ENCODE measurements around the gene ZNF516. TPM values are rescaled to one million over a fixed set of nuclear protein-coding genes. Genes with fewer than 3 reads are reported as not detected.

ZNF516 gene
- total and polyA plus RNA-seq, 7 donors = 2.4 to 20.6 (median 9.6) TPM

DNA sequence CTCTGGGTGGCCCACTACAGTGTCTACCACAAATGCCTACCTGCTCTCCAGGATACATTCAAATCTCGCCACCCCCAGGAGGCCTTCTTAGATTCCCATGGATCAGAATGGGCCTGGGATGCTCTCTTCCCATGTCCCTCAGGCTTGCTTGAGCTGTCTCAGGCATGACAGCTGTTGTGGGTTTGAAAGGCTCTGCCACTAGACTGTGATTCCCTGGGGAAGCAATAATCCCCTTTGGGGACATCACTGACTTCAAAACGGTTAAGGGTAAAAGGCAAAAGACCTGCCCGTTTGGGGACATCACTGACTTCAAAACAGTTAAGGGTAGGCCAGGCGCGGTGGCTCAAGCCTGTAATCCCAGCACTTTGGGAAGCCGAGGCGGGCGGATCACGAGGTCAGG lies 35.8 kb upstream of the ZNF516 start:
- WGBS, 3 donors = 75 to 89% (median 87%) methylated on average over 7 to 9 of the region's 9 CpGs
- no peaks in the 10 kb centered on the region for H3K36me3 ChIP-seq (ENCODE audit: insufficient read depth in 1 of 2, low read depth in 1 of 2)
- H3K9me3 ChIP-seq = no peaks in the 10 kb centered on the region
- no peak for DNase-seq
- no peak for ATAC-seq
- H3K27ac ChIP-seq = no peak overlapping the region
- no peak overlapping the region for H3K4me3 ChIP-seq
- intact Hi-C loops (cut with DNase I) = no loop called here
- H3K4me1 ChIP-seq = peaks cover 9% of the 10 kb centered on the region
- TF ChIP-seq, protein P1, sequence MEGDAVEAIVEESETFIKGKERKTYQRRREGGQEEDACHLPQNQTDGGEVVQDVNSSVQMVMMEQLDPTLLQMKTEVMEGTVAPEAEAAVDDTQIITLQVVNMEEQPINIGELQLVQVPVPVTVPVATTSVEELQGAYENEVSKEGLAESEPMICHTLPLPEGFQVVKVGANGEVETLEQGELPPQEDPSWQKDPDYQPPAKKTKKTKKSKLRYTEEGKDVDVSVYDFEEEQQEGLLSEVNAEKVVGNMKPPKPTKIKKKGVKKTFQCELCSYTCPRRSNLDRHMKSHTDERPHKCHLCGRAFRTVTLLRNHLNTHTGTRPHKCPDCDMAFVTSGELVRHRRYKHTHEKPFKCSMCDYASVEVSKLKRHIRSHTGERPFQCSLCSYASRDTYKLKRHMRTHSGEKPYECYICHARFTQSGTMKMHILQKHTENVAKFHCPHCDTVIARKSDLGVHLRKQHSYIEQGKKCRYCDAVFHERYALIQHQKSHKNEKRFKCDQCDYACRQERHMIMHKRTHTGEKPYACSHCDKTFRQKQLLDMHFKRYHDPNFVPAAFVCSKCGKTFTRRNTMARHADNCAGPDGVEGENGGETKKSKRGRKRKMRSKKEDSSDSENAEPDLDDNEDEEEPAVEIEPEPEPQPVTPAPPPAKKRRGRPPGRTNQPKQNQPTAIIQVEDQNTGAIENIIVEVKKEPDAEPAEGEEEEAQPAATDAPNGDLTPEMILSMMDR (IDR thresholded peaks at IDR 0.05) = no peak
- H3K27me3 ChIP-seq (ENCODE audit: insufficient read depth in 3 of 3, low read length in 2 of 3) = peaks cover 0 to 27% (median 2%) of the 10 kb centered on the region in 3 donors

DNA sequence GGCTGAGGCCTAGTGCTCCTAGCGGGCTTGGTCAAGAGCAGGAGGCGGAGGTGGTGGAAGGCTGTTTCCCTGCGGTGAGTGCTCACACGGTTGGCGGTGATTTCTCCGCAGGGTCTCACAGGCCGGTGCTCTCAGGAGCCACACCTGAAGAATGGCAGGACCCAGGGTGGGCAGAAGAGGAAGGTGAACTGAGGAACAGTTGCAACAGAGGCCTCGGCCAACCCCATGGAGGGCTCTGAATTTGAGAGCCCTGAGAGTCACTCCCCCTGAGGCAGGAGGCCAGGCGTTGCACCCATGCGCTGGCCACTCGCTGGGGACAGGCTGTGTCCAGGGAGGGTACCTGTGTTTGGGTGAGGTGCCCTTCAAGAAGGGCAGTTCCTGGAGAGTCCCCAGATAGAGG lies 35.3 kb upstream of the ZNF516 start:
- no peaks in the 10 kb centered on the region for H3K36me3 ChIP-seq (ENCODE audit: insufficient read depth in 1 of 2, low read depth in 1 of 2)
- TF ChIP-seq, protein P1 (IDR thresholded peaks at IDR 0.05) = no peak
- no peak for ATAC-seq
- H3K27ac ChIP-seq = no peak overlapping the region
- H3K27me3 ChIP-seq (ENCODE audit: insufficient read depth in 3 of 3, low read length in 2 of 3) = peaks cover 0 to 31% (median 2%) of the 10 kb centered on the region in 3 donors
- peaks cover 11% of the 10 kb centered on the region for H3K4me1 ChIP-seq
- whole genome bisulfite sequencing, 3 donors = 96 to 99% (median 98%) methylated on average over 11 of the region's 11 CpGs
- H3K4me3 ChIP-seq = no peak overlapping the region
- no peak for DNase-seq
- intact Hi-C loops (cut with DNase I) = no loop called here
- H3K9me3 ChIP-seq = no peaks in the 10 kb centered on the region

DNA sequence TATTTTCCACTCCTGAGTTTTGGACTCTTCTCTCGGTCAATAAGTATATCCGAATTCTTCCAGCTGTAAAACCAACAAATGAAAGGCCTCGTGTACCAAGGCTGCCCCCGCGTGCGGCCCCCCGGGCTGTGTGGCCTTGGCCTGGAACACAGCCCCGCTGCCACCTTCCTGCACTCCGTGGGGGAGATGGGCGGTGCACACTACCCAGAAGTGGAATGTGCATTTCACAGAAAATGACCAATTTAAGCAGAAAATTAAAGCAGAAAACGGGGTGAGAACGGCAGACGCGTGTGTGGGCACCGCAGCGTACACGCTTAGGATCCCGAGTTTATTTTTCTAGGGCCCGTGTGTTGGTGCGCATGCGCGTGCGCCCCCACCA lies 34.4 kb upstream of the ZNF516 start:
- Histone ChIP-seq H3K27ac (peak overlapping the region; percentile 55), H3K27me3 (ENCODE audit: insufficient read depth in 3 of 3, low read length in 2 of 3) (peaks cover 0 to 37% (median 2%) of the 10 kb centered on the region in 3 donors), H3K36me3 (ENCODE audit: insufficient read depth in 1 of 2, low read depth in 1 of 2) (no peaks in the 10 kb centered on the region), H3K4me3 (peak overlapping the region; percentile 61), H3K4me1 (peaks cover 20% of the 10 kb centered on the region), H3K9me3 (no peaks in the 10 kb centered on the region)
- WGBS, 3 donors = 71 to 83% (median 73%) methylated on average over 23 of the region's 23 CpGs
- intact Hi-C loops (cut with DNase I) = loop anchor here in 1 of 2 donors (10.0 kb wide), 1 partner anchor 85 kb away; no protein-coding TSS in a partner anchor
- ATAC-seq (no peak), DNase-seq (no peak)
- TF ChIP-seq, protein P1 (IDR thresholded peaks at IDR 0.05) = no peak

DNA sequence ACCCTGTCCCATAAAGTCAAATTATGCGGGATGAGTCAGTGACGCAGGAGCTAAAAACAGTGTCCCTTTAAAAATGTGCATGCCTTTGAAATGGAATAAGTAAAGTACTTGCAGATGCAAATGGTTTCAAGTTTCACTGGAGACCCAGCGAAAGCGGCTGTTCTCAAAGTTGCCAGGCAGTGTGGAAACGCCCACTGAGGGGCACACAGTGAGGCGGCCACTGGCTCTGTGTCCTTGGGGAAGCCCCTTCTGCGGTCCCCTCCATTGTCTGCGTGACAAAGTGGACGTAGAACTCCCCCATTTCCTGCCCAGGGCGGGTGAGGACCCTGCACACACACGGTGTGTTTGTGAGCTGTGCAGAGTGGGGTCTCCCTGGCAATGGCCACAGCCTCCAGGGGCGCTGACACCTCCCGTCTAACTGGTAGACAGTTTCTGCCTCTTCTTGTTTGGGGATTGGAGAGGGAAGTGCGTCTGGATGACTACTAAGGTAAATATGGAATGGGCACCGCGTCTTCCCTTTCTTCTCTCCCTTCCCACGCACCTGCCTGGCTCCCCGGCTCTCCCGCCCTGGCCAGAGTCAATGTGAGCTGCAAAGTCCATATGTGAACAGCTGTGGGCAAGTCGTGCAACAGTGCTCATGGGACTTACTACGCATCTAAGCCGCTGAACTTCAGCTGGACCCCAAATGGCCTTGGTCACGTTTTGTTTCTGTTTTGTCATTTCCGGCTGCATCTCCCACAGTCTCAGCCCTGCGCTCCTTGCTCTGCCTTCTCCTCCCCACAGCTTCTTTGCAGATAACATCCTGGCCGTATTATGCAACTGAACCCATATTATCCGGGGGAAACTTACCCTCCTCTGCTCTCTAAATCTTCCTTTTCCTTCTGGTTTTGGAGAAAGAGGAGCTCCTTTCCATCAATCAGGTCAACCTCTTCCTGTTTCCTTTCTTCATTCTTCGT lies 33.7 kb upstream of the ZNF516 start:
- peaks cover 0 to 37% (median 2%) of the 10 kb centered on the region in 3 donors for H3K27me3 ChIP-seq (ENCODE audit: insufficient read depth in 3 of 3, low read length in 2 of 3)
- H3K4me1 ChIP-seq = peaks cover 21% of the 10 kb centered on the region
- TF ChIP-seq, protein P1 (IDR thresholded peaks at IDR 0.05) = no peak
- ATAC-seq (peak; percentile 46 to 67 (median 56)), DNase-seq (peak in 1 of 2 donors; percentile 22)
- H3K36me3 ChIP-seq (ENCODE audit: insufficient read depth in 1 of 2, low read depth in 1 of 2) = no peaks in the 10 kb centered on the region
- WGBS, 3 donors = 4 to 6% (median 5%) methylated on average over 27 to 28 of the region's 28 CpGs
- no peaks in the 10 kb centered on the region for H3K9me3 ChIP-seq
- intact Hi-C loops (cut with DNase I) = loop anchor here in 1 of 2 donors (10.0 kb wide), 1 partner anchor 86 kb away; no protein-coding TSS in a partner anchor
- peak overlapping the region; percentile 61 for H3K4me3 ChIP-seq
- peak overlapping the region; percentile 55 for H3K27ac ChIP-seq

Data from psoas muscle (tissue), 8 donors.